ENCODE results near the gene NID1. TPM values are rescaled to one million over a fixed set of nuclear protein-coding genes. Genes with fewer than 3 reads are reported as not detected.
A peak's percentile ranks its signal among the peaks of the same experiment; 100 is the strongest.

The NID1 gene
- total and polyA plus RNA-seq, 8 donors, result 3.6 to 28.2 (median 8.7) TPM

- Histone ChIP-seq H3K4me1 (no peaks in the 10 kb centered on the region), H3K27ac (no peak overlapping the region), H3K9me3 (no peaks in the 10 kb centered on the region), H3K36me3 (no peaks in the 10 kb centered on the region), H3K27me3 (no peaks in the 10 kb centered on the region), H3K4me3 (no peak overlapping the region)
- TF ChIP-seq, protein P1, sequence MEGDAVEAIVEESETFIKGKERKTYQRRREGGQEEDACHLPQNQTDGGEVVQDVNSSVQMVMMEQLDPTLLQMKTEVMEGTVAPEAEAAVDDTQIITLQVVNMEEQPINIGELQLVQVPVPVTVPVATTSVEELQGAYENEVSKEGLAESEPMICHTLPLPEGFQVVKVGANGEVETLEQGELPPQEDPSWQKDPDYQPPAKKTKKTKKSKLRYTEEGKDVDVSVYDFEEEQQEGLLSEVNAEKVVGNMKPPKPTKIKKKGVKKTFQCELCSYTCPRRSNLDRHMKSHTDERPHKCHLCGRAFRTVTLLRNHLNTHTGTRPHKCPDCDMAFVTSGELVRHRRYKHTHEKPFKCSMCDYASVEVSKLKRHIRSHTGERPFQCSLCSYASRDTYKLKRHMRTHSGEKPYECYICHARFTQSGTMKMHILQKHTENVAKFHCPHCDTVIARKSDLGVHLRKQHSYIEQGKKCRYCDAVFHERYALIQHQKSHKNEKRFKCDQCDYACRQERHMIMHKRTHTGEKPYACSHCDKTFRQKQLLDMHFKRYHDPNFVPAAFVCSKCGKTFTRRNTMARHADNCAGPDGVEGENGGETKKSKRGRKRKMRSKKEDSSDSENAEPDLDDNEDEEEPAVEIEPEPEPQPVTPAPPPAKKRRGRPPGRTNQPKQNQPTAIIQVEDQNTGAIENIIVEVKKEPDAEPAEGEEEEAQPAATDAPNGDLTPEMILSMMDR (IDR thresholded peaks at IDR 0.05), result no peak
- DNase-seq, result no peak
- intact Hi-C loops (cut with DNase I), result no loop called here
- ATAC-seq, result no peak
- no peak for FAIRE-seq
- WGBS, 2 donors, result 86 to 92% methylated on average over 17 of the region's 17 CpGs
Observed at GRCh38 chr1:236041631-236042618, 23.0 kb downstream of the NID1 start.

DNA sequence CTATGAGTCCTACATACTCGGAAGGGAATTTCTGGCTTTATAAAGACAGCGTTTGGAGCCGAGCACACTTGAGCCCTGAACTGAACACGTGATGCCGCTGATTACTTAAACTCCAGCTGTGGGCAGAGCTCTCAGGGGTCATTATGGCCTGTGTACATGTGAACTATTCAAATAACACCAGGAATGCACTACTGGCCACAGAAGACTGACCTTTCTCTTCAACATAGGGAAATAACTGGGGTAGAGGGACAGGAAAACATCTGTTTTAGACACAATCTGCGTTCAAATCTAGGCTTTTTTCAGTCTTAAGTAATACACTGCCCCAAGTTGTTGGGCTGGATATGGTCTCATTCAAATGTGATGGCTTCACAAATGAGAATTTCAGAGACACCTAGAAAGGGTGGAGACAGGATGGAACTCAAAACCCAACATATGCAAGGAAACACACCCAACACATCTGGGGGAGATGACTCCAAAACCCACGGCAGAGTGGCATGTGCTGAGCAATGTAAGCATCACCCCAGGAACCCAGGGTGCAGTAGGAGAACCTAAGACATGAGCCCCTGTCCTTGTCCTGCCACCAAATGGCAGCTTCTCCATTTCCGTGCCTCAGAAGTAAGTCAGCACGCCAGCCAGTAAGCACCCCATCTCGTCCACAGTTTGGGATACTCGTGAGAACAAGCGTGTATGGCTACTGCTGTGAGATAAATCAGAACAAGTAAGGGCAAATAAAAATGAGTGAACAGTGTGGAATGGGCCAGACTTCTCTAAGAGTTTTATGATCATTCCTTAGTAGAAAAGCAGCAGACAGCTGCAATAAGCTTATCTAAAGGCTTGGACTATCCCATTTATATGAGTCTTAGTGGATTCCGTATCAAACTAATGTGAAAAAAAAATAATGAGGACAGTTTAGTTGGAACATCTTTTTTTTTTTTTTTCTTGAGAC is 24.9 kb downstream of the NID1 start:
- H3K27me3 ChIP-seq, result no peaks in the 10 kb centered on the region
- no peak overlapping the region for H3K4me3 ChIP-seq
- TF ChIP-seq, protein P1 (IDR thresholded peaks at IDR 0.05), result no peak
- ATAC-seq, result peak in 3 of 4 donors; percentile 55 to 60 (median 58)
- no peak for FAIRE-seq
- H3K27ac ChIP-seq, result no peak overlapping the region
- no peaks in the 10 kb centered on the region for H3K4me1 ChIP-seq
- no peaks in the 10 kb centered on the region for H3K9me3 ChIP-seq
- 60 to 62% methylated on average over 13 of the region's 13 CpGs for WGBS, 2 donors
- no peak for DNase-seq
- H3K36me3 ChIP-seq, result no peaks in the 10 kb centered on the region
- intact Hi-C loops (cut with DNase I), result no loop called here

DNA sequence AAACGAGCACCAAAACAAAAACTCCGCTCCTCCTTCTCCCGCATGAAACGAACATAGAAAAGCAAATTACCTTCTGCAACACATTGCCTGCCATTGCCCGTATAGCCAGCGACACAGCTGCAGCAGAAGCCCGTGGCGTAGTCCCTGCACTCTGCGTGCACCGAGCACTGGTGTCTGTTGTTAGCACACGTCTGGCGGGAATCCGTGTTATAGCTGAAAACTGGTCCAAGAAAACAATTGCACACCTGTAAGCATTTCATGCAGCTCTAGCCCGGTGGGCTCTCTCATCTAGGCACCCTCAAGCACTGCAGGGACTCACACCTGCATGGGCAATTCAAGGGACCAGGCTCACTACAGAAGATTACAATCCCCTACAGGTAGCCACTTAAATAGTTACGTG is 26.9 kb downstream of the NID1 start:
- Histone ChIP-seq H3K9me3 (no peaks in the 10 kb centered on the region), H3K27ac (no peak overlapping the region), H3K4me1 (no peaks in the 10 kb centered on the region), H3K36me3 (no peaks in the 10 kb centered on the region), H3K27me3 (no peaks in the 10 kb centered on the region), H3K4me3 (no peak overlapping the region)
- no peak for FAIRE-seq
- 88 to 93% methylated on average over 15 of the region's 15 CpGs for WGBS, 2 donors
- intact Hi-C loops (cut with DNase I), result no loop called here
- TF ChIP-seq, protein P1 (IDR thresholded peaks at IDR 0.05), result no peak
- no peak for ATAC-seq
- DNase-seq, result no peak

- 77 to 85% methylated on average over 8 of the region's 8 CpGs for WGBS, 2 donors
- no peak for FAIRE-seq
- Histone ChIP-seq H3K9me3 (no peaks in the 10 kb centered on the region), H3K36me3 (no peaks in the 10 kb centered on the region), H3K4me1 (no peaks in the 10 kb centered on the region), H3K4me3 (no peak overlapping the region), H3K27ac (no peak overlapping the region), H3K27me3 (no peaks in the 10 kb centered on the region)
- TF ChIP-seq, protein P1 (IDR thresholded peaks at IDR 0.05), result no peak
- no peak for DNase-seq
- intact Hi-C loops (cut with DNase I), result no loop called here
- ATAC-seq, result no peak
Observed at GRCh38 chr1:236035681-236036101, 29.2 kb downstream of the NID1 start.

Measured in pancreas (tissue), 10 donors.